ENCODE data around the gene PCNX1.

PCNX1 gene

GRCh38 chr14:71163842-71164629 lies 256.8 kb downstream of the PCNX1 start:
- no peak for TF ChIP-seq FOXM1 (IDR thresholded peaks at IDR 0.05; ENCODE audit: borderline replicate concordance, low read depth)
- TF ChIP-seq REST (IDR thresholded peaks at IDR 0.05; ENCODE audit: low read depth) = no peak
- no peak for TF ChIP-seq NFIC (IDR thresholded peaks at IDR 0.05)
- TF ChIP-seq, protein P1, sequence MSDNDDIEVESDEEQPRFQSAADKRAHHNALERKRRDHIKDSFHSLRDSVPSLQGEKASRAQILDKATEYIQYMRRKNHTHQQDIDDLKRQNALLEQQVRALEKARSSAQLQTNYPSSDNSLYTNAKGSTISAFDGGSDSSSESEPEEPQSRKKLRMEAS (IDR thresholded peaks at IDR 0.05) = no peak
- TF ChIP-seq ZBTB7A (IDR thresholded peaks at IDR 0.05; ENCODE audit: low read depth) = no peak
- TF ChIP-seq YY1 (IDR thresholded peaks at IDR 0.05; ENCODE audit: low read depth) = no peak
- TF ChIP-seq RAD21 (IDR thresholded peaks at IDR 0.05; ENCODE audit: low read depth) = no peak
- no peak for TF ChIP-seq TCF12 (IDR thresholded peaks at IDR 0.05; ENCODE audit: low read depth)
- no peak for TF ChIP-seq EGR1 (IDR thresholded peaks at IDR 0.05)
- TF ChIP-seq, protein P2, sequence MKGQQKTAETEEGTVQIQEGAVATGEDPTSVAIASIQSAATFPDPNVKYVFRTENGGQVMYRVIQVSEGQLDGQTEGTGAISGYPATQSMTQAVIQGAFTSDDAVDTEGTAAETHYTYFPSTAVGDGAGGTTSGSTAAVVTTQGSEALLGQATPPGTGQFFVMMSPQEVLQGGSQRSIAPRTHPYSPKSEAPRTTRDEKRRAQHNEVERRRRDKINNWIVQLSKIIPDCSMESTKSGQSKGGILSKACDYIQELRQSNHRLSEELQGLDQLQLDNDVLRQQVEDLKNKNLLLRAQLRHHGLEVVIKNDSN (IDR thresholded peaks at IDR 0.05) = no peak

Measured in Ishikawa (cell line).